Panc1 (cell line): Measurements from ENCODE around the gene CNKSR1. TPM values are rescaled to one million over a fixed set of nuclear protein-coding genes. Genes with fewer than 3 reads are reported as not detected.

Experiments used
- ATAC-seq: fragments of 200-7000 bp; cut with Tn5 transposase; 2 replicates; pipeline ENCODE4 v1.9.1; 2020; ENCODE audit warnings: mild to moderate bottlenecking, moderate library complexity
- BruUV-seq: library from RNA; stranded (reverse); fragments of 400-500 nt; replicated peaks from 2 replicates; lab custom pipeline; 2021; lab: Mats Ljungman, UMichigan
- CTCF ChIA-PET: fragments of 300-600 bp; sonication (Branson Sonifier 250); formaldehyde crosslinking; loops from one replicate; lab custom pipeline; 2022; ENCODE audit warnings: antibody characterized with exemption; lab: Charles Lee
- POLR2A ChIA-PET: fragments of 300-600 bp; sonication (Branson Sonifier 250); formaldehyde crosslinking; loops from one replicate; lab custom pipeline; 2022; ENCODE audit warnings: antibody characterized with exemption; lab: Charles Lee
- DNase-seq: peaks from one replicate; pipeline ENCODE4 v3.0.0-alpha.2; 2010; ENCODE audit warnings: low read depth, low spot score
- H3K27ac ChIP-seq: 2 replicates; pipeline ENCODE4 v1.5.1; 2011; ENCODE audit warnings: mild to moderate bottlenecking, low read length, inconsistent platforms
- H3K27me3 ChIP-seq: fragments of 200-500 bp; sonication (Bioruptor generic); 2 replicates; pipeline ENCODE4 v1.6.0; 2014; ENCODE audit warnings: low read length, inconsistent platforms; ENCODE audit not compliant: control insufficient read depth, insufficient read depth
- H3K36me3 ChIP-seq: fragments of 200-500 bp; sonication (Bioruptor generic); 2 replicates; pipeline ENCODE4 v1.5.1; 2014; ENCODE audit warnings: inconsistent platforms, mild to moderate bottlenecking, low read length, moderate library complexity; ENCODE audit not compliant: control insufficient read depth, insufficient read depth
- H3K4me1 ChIP-seq: 2 replicates; pipeline ENCODE4 v1.5.1; 2011; ENCODE audit warnings: inconsistent platforms, mild to moderate bottlenecking, low read length, moderate library complexity; ENCODE audit not compliant: control insufficient read depth, insufficient read depth
- H3K4me3 ChIP-seq, 2 experiments: 2 replicates each; pipeline ENCODE4 v1.5.1; 2011 to 2012; ENCODE audit warnings: low read depth in 2 of 2, low read length in 2 of 2, mild to moderate bottlenecking in 2 of 2, inconsistent platforms in 1 of 2, moderate library complexity in 1 of 2
- H3K9me3 ChIP-seq: fragments of 200-500 bp; sonication (Bioruptor generic); 2 replicates; pipeline ENCODE4 v1.5.1; 2014; ENCODE audit warnings: low read depth, mild to moderate bottlenecking, inconsistent platforms, low read length, moderate library complexity; ENCODE audit not compliant: control insufficient read depth, insufficient read depth
- CTCF ChIP-seq: fragments of 450-650 bp; IDR thresholded peaks from 2 replicates; pipeline ENCODE4 v1.5.1; 2017; ENCODE audit warnings: mild to moderate bottlenecking
- POLR2AphosphoS5 ChIP-seq: IDR thresholded peaks from 2 replicates; pipeline ENCODE4 v1.6.1; 2012; ENCODE audit warnings: mild to moderate bottlenecking, low read depth, low read length, moderate library complexity
- REST ChIP-seq, 2 experiments: IDR thresholded peaks; 2 replicates each; pipeline ENCODE4 v1.6.1; 2011 to 2012; ENCODE audit warnings: low read depth in 2 of 2, control low read depth in 1 of 2, low read length in 1 of 2, mild to moderate bottlenecking in 1 of 2, moderate library complexity in 1 of 2; ENCODE audit not compliant: insufficient read depth in 1 of 2
- SIN3A ChIP-seq: IDR thresholded peaks from 2 replicates; pipeline ENCODE4 v1.6.1; 2012; ENCODE audit warnings: low read depth, mild to moderate bottlenecking, low read length, moderate library complexity, borderline replicate concordance; ENCODE audit not compliant: insufficient read depth
- TCF7L2 ChIP-seq: IDR thresholded peaks from 2 replicates; pipeline ENCODE4 v1.6.1; 2011; ENCODE audit warnings: mild to moderate bottlenecking, low read depth, low read length, inconsistent platforms
- in situ Hi-C: cut with HindIII; loops from 2 replicates; pipeline ENCODE4 v1.10.0; 2016; ENCODE audit warnings: low sequenced_read_pairs, low pct_unique_long_range_greater_than_20kb
- intact Hi-C: fragments of 100-400 bp; cut with micrococcal nuclease; formaldehyde crosslinking; loops from one replicate; pipeline ENCODE4 v1.10.0; 2022; ENCODE audit not compliant: unreplicated experiment
- total RNA-seq: library from RNA; stranded (reverse); gene quantifications from one replicate; pipeline ENCODE4 v1.2.1, GENCODE V29; 2021; ENCODE audit not compliant: unreplicated experiment

Gene CNKSR1
- total RNA-seq, 1 experiment from 2014 or later = 13.7 TPM

DNA sequence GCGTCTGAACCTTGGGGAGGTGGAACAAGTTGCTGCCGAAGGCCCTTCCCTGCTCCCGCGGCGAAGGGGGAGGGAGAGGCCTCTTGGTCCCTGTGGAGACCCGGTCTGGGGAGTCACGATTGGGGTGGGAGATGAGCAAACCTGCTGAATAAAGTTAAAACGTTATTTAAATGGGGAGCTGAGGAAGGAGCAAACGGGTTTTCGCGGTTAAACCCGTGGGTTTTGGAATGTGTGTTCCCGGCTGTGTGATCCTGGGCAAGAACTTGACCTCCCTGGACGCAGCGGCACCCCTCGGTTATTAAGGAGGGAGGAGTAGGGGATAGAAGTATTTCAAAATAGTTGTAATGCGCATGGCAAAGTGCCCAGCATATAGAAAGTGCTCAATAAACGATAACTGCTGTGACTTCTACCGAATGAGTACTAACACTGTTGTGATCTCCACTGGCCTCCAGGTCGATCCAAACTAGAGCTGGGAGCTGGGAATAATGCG, 15.0 kb upstream of the CNKSR1 start:
- intact Hi-C loops (no loop called here), in situ Hi-C loops (no loop called here)
- Histone ChIP-seq H3K36me3 (no peaks in the 10 kb centered on the region), H3K4me3 (peak overlapping the region; percentile 47 to 56), H3K9me3 (no peaks in the 10 kb centered on the region), H3K27ac (peak overlapping the region; percentile 67), H3K4me1 (peaks cover 6% of the 10 kb centered on the region; the same call in 1 of the 2 replicates), H3K27me3 (no peaks in the 10 kb centered on the region)
- no TSS peak for BruUV-seq
- ChIA-PET CTCF (no interaction called here), POLR2A (interaction anchor here (0.6 kb wide), 1 partner anchor 147 kb away, joined by 6 read pairs; no protein-coding TSS in a partner anchor)
- DNase-seq = no peak
- TF ChIP-seq REST (IDR thresholded peaks at IDR 0.05; ENCODE audit: insufficient read depth in 1 of 2, low read depth in 2 of 2, low read length in 1 of 2) = no peak
- TF ChIP-seq POLR2AphosphoS5 = no peak
- TF ChIP-seq TCF7L2 = no peak
- no peak for TF ChIP-seq CTCF
- no peak for TF ChIP-seq SIN3A
- no peak; the same call in 1 of the 2 replicates for ATAC-seq

GRCh38 chr1:26163684-26164035, 13.6 kb upstream of the CNKSR1 start:
- no peaks in the 10 kb centered on the region for H3K27me3 ChIP-seq
- BruUV-seq = no TSS peak
- H3K36me3 ChIP-seq = no peaks in the 10 kb centered on the region
- no peak for TF ChIP-seq SIN3A
- TF ChIP-seq TCF7L2 = no peak
- TF ChIP-seq POLR2AphosphoS5 = no peak
- TF ChIP-seq REST (IDR thresholded peaks at IDR 0.05; ENCODE audit: insufficient read depth in 1 of 2, low read depth in 2 of 2, low read length in 1 of 2) = no peak
- no peak for TF ChIP-seq CTCF
- H3K27ac ChIP-seq = no peak overlapping the region
- no peaks in the 10 kb centered on the region for H3K9me3 ChIP-seq
- intact Hi-C loops = no loop called here
- peak overlapping the region; percentile 43 to 53; a peak in 3 of 4 replicates for H3K4me3 ChIP-seq
- ATAC-seq (no peak), DNase-seq (no peak)
- ChIA-PET CTCF (no interaction called here), POLR2A (no interaction called here)
- peaks cover 6% of the 10 kb centered on the region; the same call in 1 of the 2 replicates for H3K4me1 ChIP-seq
- in situ Hi-C loops = no loop called here
